Measurements from ENCODE around the gene ATP1A4. TPM values are rescaled to one million over a fixed set of nuclear protein-coding genes. Genes with fewer than 3 reads are reported as not detected.

Gene ATP1A4
- total RNA-seq, 1 experiment from 2014 or later = not detected

GRCh38 chr1:160163615-160164014 lies 12.2 kb downstream of the ATP1A4 start:
- in situ Hi-C loops (cut with HindIII; ENCODE audit: low pct_unique_long_range_greater_than_20kb, low sequenced_read_pairs) = no loop called here
- no peak for DNase-seq (ENCODE audit: low read depth)

DNA sequence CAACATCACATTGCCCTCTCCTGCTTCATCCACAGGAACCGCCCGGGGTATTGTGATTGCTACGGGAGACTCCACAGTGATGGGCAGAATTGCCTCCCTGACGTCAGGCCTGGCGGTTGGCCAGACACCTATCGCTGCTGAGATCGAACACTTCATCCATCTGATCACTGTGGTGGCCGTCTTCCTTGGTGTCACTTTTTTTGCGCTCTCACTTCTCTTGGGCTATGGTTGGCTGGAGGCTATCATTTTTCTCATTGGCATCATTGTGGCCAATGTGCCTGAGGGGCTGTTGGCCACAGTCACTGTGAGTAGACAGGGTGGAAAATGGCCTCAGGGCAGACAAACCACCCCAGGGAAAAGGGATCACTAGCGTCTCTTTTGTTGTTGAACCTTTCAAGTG lies 12.7 kb downstream of the ATP1A4 start:
- in situ Hi-C loops (cut with HindIII; ENCODE audit: low pct_unique_long_range_greater_than_20kb, low sequenced_read_pairs) = no loop called here
- DNase-seq (ENCODE audit: low read depth) = no peak

- in situ Hi-C loops (cut with HindIII; ENCODE audit: low pct_unique_long_range_greater_than_20kb, low sequenced_read_pairs) = no loop called here
- DNase-seq (ENCODE audit: low read depth) = no peak
Measured at GRCh38 chr1:160166166-160166868, 14.9 kb downstream of the ATP1A4 start.

DNA sequence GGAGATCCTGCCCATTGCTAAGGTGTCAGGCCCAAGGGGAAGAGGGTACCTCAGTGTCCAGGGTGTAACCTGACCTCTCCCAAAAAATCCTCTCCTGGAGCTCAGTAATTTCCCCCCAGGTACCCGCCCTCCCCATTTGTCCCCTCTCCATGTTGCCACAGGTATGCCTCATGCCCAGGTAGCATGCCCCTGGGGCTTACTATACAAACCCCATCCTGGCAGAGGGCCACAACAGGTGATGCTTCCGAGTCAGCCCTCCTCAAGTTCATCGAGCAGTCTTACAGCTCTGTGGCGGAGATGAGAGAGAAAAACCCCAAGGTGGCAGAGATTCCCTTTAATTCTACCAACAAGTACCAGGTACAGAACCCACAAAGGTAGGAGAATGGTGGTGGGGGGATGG lies 15.7 kb downstream of the ATP1A4 start:
- in situ Hi-C loops (cut with HindIII; ENCODE audit: low pct_unique_long_range_greater_than_20kb, low sequenced_read_pairs) = no loop called here

GRCh38 chr1:160167580-160167979 lies 16.2 kb downstream of the ATP1A4 start:
- no peak for DNase-seq (ENCODE audit: low read depth)
- in situ Hi-C loops (cut with HindIII; ENCODE audit: low pct_unique_long_range_greater_than_20kb, low sequenced_read_pairs) = no loop called here

More for the DNA sequence above, 15.7 kb downstream of the ATP1A4 start:
- no peak for DNase-seq (ENCODE audit: low read depth)

GRCh38 chr1:160168016-160168415 lies 16.6 kb downstream of the ATP1A4 start:
- DNase-seq (ENCODE audit: low read depth) = no peak
- in situ Hi-C loops (cut with HindIII; ENCODE audit: low pct_unique_long_range_greater_than_20kb, low sequenced_read_pairs) = no loop called here

- DNase-seq (ENCODE audit: low read depth) = no peak
- in situ Hi-C loops (cut with HindIII; ENCODE audit: low pct_unique_long_range_greater_than_20kb, low sequenced_read_pairs) = no loop called here
Measured at GRCh38 chr1:160168609-160169369, 17.4 kb downstream of the ATP1A4 start.

- in situ Hi-C loops (cut with HindIII; ENCODE audit: low pct_unique_long_range_greater_than_20kb, low sequenced_read_pairs) = no loop called here
- DNase-seq (ENCODE audit: low read depth) = no peak
Measured at GRCh38 chr1:160169553-160170399, 18.4 kb downstream of the ATP1A4 start.

- no peak for DNase-seq (ENCODE audit: low read depth)
Measured at GRCh38 chr1:160171354-160171753, 20.0 kb downstream of the ATP1A4 start.

GRCh38 chr1:160171980-160172379 lies 20.6 kb downstream of the ATP1A4 start:
- in situ Hi-C loops (cut with HindIII; ENCODE audit: low pct_unique_long_range_greater_than_20kb, low sequenced_read_pairs) = no loop called here
- no peak for DNase-seq (ENCODE audit: low read depth)

More at GRCh38 chr1:160171354-160171753, 20.0 kb downstream of the ATP1A4 start:
- in situ Hi-C loops (cut with HindIII; ENCODE audit: low pct_unique_long_range_greater_than_20kb, low sequenced_read_pairs) = no loop called here

- in situ Hi-C loops (cut with HindIII; ENCODE audit: low pct_unique_long_range_greater_than_20kb, low sequenced_read_pairs) = no loop called here
- DNase-seq (ENCODE audit: low read depth) = no peak
Measured at GRCh38 chr1:160177231-160177630, 25.8 kb downstream of the ATP1A4 start.

DNA sequence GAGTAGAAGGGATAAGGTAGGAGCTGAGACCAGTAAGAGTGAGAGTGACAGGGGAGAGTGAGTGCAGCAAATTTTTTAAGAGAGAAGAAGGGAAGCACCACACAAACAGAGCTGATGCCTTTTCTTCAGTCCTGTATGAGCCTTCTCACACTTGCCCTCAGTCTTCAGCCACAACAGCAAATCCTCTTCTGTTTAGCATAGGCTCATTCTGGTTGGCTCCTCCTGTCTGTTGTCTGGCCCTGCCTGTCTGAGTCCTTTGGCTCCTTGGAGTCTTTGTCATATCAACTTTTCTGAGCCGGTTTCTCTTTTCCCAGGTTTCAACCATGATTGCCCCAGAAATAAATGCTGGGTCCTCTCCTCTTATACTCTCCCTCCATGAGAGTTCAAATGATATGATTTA lies 26.3 kb downstream of the ATP1A4 start:
- DNase-seq (ENCODE audit: low read depth) = no peak
- in situ Hi-C loops (cut with HindIII; ENCODE audit: low pct_unique_long_range_greater_than_20kb, low sequenced_read_pairs) = no loop called here

GRCh38 chr1:160178731-160179130 lies 27.3 kb downstream of the ATP1A4 start:
- in situ Hi-C loops (cut with HindIII; ENCODE audit: low pct_unique_long_range_greater_than_20kb, low sequenced_read_pairs) = no loop called here
- no peak for DNase-seq (ENCODE audit: low read depth)

- in situ Hi-C loops (cut with HindIII; ENCODE audit: low pct_unique_long_range_greater_than_20kb, low sequenced_read_pairs) = no loop called here
- no peak for DNase-seq (ENCODE audit: low read depth)
Measured at GRCh38 chr1:160179336-160179735, 27.9 kb downstream of the ATP1A4 start.

DNA sequence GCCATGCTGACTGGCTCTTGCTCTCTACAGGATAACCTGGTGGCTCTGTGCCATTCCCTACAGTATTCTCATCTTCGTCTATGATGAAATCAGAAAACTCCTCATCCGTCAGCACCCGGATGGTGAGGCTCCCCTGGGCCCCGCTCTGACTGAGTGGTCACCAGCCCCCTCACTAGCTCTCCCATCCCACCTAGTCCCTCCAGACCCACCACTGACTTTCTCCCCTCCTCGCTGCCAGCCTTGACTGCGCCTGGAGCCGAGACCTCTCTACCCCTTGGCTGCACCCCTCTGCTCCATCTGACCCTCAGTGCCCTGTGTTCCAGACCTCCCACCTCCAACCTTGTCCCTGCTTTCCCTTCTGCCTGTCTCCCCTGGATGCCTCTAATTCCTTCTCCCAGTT lies 34.8 kb downstream of the ATP1A4 start:
- in situ Hi-C loops (cut with HindIII; ENCODE audit: low pct_unique_long_range_greater_than_20kb, low sequenced_read_pairs) = no loop called here
- DNase-seq (ENCODE audit: low read depth) = no peak

- DNase-seq (ENCODE audit: low read depth) = no peak
- in situ Hi-C loops (cut with HindIII; ENCODE audit: low pct_unique_long_range_greater_than_20kb, low sequenced_read_pairs) = no loop called here
Measured at GRCh38 chr1:160186729-160187128, 35.3 kb downstream of the ATP1A4 start.

DNA sequence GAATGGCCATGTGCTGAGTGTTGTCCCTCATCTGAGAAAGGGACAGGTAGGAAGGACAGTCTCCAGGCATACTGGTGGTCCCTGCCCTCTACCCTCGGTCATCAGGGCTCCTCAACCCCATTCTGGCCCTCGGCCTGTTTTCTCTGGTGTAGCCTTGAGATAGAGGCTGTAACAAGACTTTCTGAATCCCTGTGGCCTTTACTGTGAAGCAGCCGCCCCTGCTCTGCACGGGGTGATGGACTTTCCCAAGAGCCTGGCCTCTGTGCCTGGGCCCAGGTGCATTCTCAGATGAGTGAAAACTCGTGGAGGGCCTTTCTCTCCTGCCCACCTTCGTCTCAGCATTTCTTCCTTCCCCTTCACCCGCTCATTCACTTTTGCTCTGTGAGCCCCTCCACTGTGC lies 36.0 kb downstream of the ATP1A4 start:
- in situ Hi-C loops (cut with HindIII; ENCODE audit: low pct_unique_long_range_greater_than_20kb, low sequenced_read_pairs) = no loop called here
- DNase-seq (ENCODE audit: low read depth) = no peak

DNA sequence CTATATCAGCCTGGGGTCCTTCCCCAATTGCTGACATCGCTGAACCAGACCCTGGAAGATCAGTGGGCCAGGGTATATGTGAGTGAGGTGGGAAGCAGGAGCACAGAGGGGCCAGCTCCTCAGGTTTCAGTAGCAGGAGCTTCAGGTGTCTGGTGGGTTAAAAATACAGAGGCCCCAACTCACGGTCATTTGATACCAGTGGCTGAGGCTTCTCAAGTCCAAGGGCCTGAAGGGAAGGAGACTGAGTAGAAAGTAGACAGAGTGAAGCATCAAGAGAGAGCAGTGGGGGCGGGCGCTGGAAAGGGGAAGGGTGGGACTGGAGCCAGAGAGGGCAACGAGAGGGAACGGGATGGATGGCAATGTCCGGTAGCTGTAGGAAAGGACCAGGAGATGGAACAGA lies 36.9 kb downstream of the ATP1A4 start:
- in situ Hi-C loops (cut with HindIII; ENCODE audit: low pct_unique_long_range_greater_than_20kb, low sequenced_read_pairs) = no loop called here

More for the DNA sequence above, 36.9 kb downstream of the ATP1A4 start:
- no peak for DNase-seq (ENCODE audit: low read depth)
